SJCRH30 (cell line): ENCODE measurements around the gene COPS4. TPM values are rescaled to one million over a fixed set of nuclear protein-coding genes. Genes with fewer than 3 reads are reported as not detected.
"Not testable (repeated sequence)": the region's sequence is repeated elsewhere in the genome, so short reads cannot be mapped to it uniquely, and the experiment has no call there.

Source experiments
- DNase-seq, 2 experiments: peaks; one replicate each; pipeline ENCODE4 v3.0.0-alpha.2; 2015 to 2020
- H3K27ac ChIP-seq: fragments of 250-450 bp; sonication (Bioruptor Pico); 2 replicates; pipeline ENCODE4 v1.5.1; 2020; ENCODE audit warnings: mild to moderate bottlenecking, moderate library complexity
- H3K27me3 ChIP-seq: fragments of 250-450 bp; sonication (Bioruptor Pico); 2 replicates; pipeline ENCODE4 v1.5.1; 2020; ENCODE audit warnings: mild to moderate bottlenecking, moderate library complexity
- H3K36me3 ChIP-seq: fragments of 250-450 bp; sonication (Bioruptor Pico); 2 replicates; pipeline ENCODE4 v1.5.1; 2020; ENCODE audit warnings: mild to moderate bottlenecking, moderate library complexity
- H3K4me1 ChIP-seq: fragments of 250-450 bp; sonication (Bioruptor Pico); 2 replicates; pipeline ENCODE4 v1.5.1; 2020; ENCODE audit warnings: mild to moderate bottlenecking, moderate library complexity
- H3K4me3 ChIP-seq: fragments of 250-450 bp; sonication (Bioruptor Pico); 2 replicates; pipeline ENCODE4 v1.5.1; 2020; ENCODE audit warnings: mild to moderate bottlenecking, moderate library complexity
- H3K9me3 ChIP-seq: fragments of 250-450 bp; sonication (Bioruptor Pico); replicated peaks from 2 replicates; pipeline ENCODE4 v1.5.1; 2020; ENCODE audit warnings: mild to moderate bottlenecking, moderate library complexity
- total RNA-seq: library from RNA; depleted of rRNA; stranded (reverse); fragments of >200 nt; shearing (Covaris generic); gene quantifications from 2 replicates; pipeline ENCODE4 v1.2.3, GENCODE V29; 2014

Gene COPS4
- total RNA-seq, 1 experiment from 2014 or later, result 125 TPM

DNA sequence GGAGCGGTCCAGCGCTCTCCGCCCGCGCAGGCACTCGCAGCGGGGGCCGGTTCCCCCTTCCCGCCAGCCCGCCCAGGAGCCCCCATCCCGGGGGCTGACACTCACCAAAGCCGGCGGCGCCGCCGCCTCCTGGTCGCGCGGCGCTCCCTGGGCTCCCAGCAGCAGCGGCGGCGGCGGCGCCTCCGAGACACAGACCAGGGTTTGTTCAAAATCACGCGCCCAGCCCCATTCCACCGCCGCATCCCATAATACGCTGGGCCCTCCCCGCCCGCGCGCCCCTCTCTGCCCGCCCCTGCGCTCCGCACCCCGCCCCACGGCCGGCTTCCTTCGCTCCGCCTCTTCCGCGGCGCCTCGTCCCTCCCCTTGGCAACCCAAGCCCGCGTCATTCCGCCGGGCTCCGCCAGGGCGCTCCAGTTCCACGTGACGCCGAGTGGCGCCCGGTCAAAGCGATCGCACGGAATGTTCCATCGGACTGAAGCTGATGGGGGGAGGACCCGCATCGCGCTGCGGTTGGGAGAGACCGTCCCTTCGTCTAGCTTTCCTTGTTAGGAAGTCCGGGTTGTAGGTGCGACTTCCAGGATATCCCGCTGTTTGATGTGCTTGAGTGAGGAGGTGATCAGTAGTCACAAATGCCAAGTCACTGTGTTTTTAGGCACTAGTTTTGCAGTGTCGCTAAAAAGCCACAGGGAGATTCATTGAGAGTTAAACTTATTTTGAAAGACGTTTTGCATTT, 22.1 kb upstream of the COPS4 start:
- Histone ChIP-seq H3K27me3 (no peaks in the 10 kb centered on the region), H3K27ac (peak overlapping the region; percentile 52), H3K36me3 (no peaks in the 10 kb centered on the region), H3K4me1 (0 out of 2 replicates have a peak, but pooled peaks cover 8% of the 10 kb centered on the region), H3K4me3 (peak overlapping the region; percentile 87), H3K9me3 (no peaks in the 10 kb centered on the region)
- peak; percentile 99 for DNase-seq

GRCh38 chr4:83013420-83013867, 21.5 kb upstream of the COPS4 start:
- no peaks in the 10 kb centered on the region for H3K27me3 ChIP-seq
- no peaks in the 10 kb centered on the region for H3K36me3 ChIP-seq
- peak overlapping the region; percentile 12; the same call in 1 of the 2 replicates for H3K27ac ChIP-seq
- peak in 1 of 2 experiments; percentile 39 for DNase-seq
- 0 out of 2 replicates have a peak, but pooled peaks cover 8% of the 10 kb centered on the region for H3K4me1 ChIP-seq
- H3K4me3 ChIP-seq, result peak overlapping the region; percentile 87
- no peaks in the 10 kb centered on the region for H3K9me3 ChIP-seq

DNA sequence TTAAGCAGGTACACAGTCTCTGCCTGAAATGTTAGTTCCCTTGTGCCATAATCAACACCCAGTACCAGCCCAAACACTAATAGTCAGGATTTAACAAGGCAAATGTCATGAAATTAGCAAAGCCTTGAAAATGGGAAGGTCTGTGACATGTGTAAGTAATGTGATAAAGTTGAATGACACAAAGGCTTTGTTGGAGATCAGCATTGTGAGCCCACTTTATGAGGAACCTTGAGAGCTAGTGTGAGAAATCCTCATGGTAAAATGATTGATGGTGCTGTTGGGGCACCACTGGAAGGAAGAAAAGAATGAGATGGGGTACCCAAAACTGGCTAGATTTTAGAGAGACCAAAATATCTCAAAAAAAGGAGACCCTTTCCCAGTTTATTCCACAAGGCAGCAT, 21.1 kb upstream of the COPS4 start:
- DNase-seq, result peak in 1 of 2 experiments; percentile 13
- no peaks in the 10 kb centered on the region for H3K9me3 ChIP-seq
- 0 out of 2 replicates have a peak, but pooled peaks cover 8% of the 10 kb centered on the region for H3K4me1 ChIP-seq
- no peak overlapping the region for H3K27ac ChIP-seq
- H3K4me3 ChIP-seq, result peak overlapping the region; percentile 87
- H3K27me3 ChIP-seq, result no peaks in the 10 kb centered on the region
- no peaks in the 10 kb centered on the region for H3K36me3 ChIP-seq

DNA sequence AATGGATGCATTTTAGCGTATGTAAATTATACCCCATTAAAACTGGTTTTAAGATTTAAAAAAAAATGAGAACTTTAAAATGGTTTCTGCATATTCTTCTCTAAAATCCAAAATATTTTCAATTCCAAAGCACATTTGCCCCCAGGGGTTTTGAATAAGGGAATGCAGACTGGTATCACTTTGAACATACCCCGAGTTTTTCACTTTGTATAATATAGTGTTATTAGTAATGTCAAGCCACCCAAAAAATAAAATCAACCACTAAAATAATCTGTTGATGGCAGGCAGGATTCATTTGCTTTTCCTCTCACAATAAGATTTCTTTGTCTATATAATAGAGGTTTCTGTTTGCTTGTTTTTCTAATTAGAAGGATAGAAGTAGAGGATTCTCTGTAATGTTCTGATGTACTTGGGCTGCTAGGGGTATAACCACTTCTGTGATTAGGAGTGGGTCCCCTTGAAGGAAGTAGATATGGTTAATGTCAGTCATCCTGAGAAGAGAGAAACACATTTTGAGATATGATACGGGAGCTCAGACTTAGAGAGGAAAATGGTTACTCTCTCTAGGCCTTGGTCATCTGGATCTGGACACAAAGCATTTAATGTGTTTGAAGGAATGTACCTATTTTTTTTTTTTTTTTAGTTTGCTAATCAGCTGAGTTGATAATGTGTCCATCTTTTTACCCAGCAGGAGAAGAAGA, 15.0 kb upstream of the COPS4 start:
- DNase-seq, result no peak
- Histone ChIP-seq H3K4me3 (no peak overlapping the region), H3K4me1 (peaks cover 14% of the 10 kb centered on the region), H3K27me3 (no peaks in the 10 kb centered on the region), H3K27ac (no peak overlapping the region), H3K9me3 (peaks cover 18% of the 10 kb centered on the region), H3K36me3 (no peaks in the 10 kb centered on the region)

DNA sequence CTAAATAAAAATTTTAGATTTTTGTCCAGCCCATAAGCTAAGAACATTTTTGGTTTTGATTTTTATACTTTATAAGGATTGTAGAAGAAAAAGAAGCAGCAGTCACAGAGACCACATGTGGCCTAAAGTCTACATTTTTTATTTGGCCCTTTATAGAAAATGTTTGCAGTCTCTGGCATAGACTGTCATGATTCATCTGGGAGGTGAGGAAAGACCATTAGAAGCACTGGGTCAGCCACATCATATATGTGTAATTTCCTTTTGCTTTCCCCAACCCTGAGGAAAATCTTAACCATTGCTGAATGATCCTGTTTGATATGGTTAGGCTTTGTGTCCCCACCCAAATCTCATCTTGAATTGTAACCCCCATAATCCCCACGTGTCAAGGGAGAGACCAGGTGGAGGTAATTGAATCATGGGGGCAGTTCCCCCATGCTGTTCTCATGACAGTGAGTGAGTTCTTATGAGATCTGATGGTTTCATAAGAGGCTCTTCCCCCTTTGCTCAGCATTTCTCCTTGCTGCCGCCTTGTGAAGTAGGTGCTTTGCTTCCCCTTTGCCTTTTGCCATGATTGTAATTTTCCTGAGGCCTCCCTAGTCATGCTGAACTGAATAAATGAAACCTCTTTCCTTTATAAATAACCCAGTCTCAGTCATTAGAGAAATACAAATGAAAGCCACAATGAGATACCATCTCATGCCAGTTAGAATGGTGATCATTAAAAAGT, 12.1 kb upstream of the COPS4 start:
- Histone ChIP-seq H3K36me3 (no peaks in the 10 kb centered on the region), H3K9me3 (peaks cover 20% of the 10 kb centered on the region), H3K27ac (peak overlapping the region; percentile 2; the same call in 1 of the 2 replicates), H3K27me3 (no peaks in the 10 kb centered on the region), H3K4me1 (peaks cover 18% of the 10 kb centered on the region), H3K4me3 (no peak overlapping the region)
- no peak for DNase-seq

DNA sequence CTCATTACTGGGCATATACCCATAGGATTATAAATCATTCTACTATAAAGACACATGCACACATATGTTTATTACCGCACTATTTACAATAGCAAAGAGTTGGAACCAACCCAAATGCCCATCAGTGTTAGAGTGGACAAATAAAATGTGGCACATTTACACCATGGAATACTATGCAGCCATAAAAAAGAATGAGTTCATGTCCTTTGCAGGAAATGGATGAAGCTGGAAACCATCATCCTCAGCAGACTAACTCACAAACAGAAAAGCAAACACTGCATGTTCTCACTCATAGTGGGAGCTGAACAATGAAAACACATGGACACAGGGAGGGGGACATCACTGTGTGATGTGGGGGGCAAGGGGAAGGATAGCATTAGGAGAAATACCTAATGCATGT, 11.4 kb upstream of the COPS4 start:
- not testable (repeated sequence) for H3K27ac ChIP-seq, H3K36me3 ChIP-seq, H3K27me3 ChIP-seq, H3K4me3 ChIP-seq, DNase-seq
- H3K4me1 ChIP-seq, result peaks cover 18% of the 10 kb centered on the region
- peaks cover 20% of the 10 kb centered on the region for H3K9me3 ChIP-seq

GRCh38 chr4:83024233-83024632, 10.8 kb upstream of the COPS4 start:
- no peaks in the 10 kb centered on the region for H3K27me3 ChIP-seq
- DNase-seq, result no peak
- H3K36me3 ChIP-seq, result no peaks in the 10 kb centered on the region
- peaks cover 20% of the 10 kb centered on the region for H3K9me3 ChIP-seq
- H3K27ac ChIP-seq, result no peak overlapping the region
- peaks cover 18% of the 10 kb centered on the region for H3K4me1 ChIP-seq
- H3K4me3 ChIP-seq, result no peak overlapping the region

GRCh38 chr4:83025563-83025962, 9.4 kb upstream of the COPS4 start:
- H3K27me3 ChIP-seq, result no peaks in the 10 kb centered on the region
- H3K4me3 ChIP-seq, result no peak overlapping the region
- no peaks in the 10 kb centered on the region for H3K36me3 ChIP-seq
- H3K27ac ChIP-seq, result no peak overlapping the region
- peaks cover 18% of the 10 kb centered on the region for H3K4me1 ChIP-seq
- peaks cover 20% of the 10 kb centered on the region for H3K9me3 ChIP-seq
- peak in 1 of 2 experiments; percentile 51 for DNase-seq

GRCh38 chr4:83028976-83029375, 6.0 kb upstream of the COPS4 start:
- DNase-seq, result no peak
- Histone ChIP-seq H3K27ac (no peak overlapping the region), H3K9me3 (peaks cover 11% of the 10 kb centered on the region), H3K4me3 (no peak overlapping the region), H3K27me3 (no peaks in the 10 kb centered on the region), H3K36me3 (no peaks in the 10 kb centered on the region), H3K4me1 (peaks cover 8% of the 10 kb centered on the region)

GRCh38 chr4:83029688-83030087, 5.3 kb upstream of the COPS4 start:
- Histone ChIP-seq H3K4me3 (no peak overlapping the region), H3K36me3 (no peaks in the 10 kb centered on the region), H3K4me1 (peaks cover 8% of the 10 kb centered on the region), H3K27me3 (no peaks in the 10 kb centered on the region), H3K9me3 (peaks cover 4% of the 10 kb centered on the region; the same call in 1 of the 2 replicates), H3K27ac (no peak overlapping the region)
- DNase-seq, result no peak

- Histone ChIP-seq H3K27ac (no peak overlapping the region), H3K4me3 (no peak overlapping the region), H3K36me3 (peaks cover 3% of the 10 kb centered on the region), H3K27me3 (no peaks in the 10 kb centered on the region), H3K9me3 (no peaks in the 10 kb centered on the region), H3K4me1 (peaks cover 7% of the 10 kb centered on the region)
- no peak for DNase-seq
These were observed 2.1 kb downstream of the COPS4 start for GRCh38 chr4:83036991-83037665.

DNA sequence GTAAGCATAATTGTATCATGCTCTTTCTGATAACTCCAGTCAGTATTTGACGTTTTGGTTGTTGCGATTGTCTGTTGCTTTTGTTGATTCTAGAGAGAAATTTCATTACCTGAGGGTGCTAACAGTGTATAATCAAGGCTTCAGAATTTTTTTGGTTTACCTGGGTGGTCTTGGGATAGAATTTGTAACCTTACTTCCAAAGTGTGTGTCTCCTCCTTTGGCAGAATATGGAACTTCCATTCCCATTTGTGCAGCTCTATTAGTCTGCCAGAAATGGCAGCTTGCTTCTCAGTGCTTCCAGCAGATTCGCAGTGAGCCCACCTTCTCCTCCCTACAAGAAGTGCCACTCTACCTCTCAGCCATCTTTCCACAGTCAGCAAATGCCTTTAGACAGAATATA, 5.3 kb downstream of the COPS4 start:
- H3K27ac ChIP-seq, result no peak overlapping the region
- DNase-seq, result no peak
- no peak overlapping the region for H3K4me3 ChIP-seq
- H3K9me3 ChIP-seq, result no peaks in the 10 kb centered on the region
- no peaks in the 10 kb centered on the region for H3K27me3 ChIP-seq
- peaks cover 4% of the 10 kb centered on the region for H3K36me3 ChIP-seq
- peaks cover 3% of the 10 kb centered on the region for H3K4me1 ChIP-seq

- not testable (repeated sequence) for H3K4me1 ChIP-seq, H3K27me3 ChIP-seq, H3K36me3 ChIP-seq, H3K9me3 ChIP-seq, H3K27ac ChIP-seq, DNase-seq, H3K4me3 ChIP-seq
These were observed 8.2 kb downstream of the COPS4 start for GRCh38 chr4:83043157-83043556.

DNA sequence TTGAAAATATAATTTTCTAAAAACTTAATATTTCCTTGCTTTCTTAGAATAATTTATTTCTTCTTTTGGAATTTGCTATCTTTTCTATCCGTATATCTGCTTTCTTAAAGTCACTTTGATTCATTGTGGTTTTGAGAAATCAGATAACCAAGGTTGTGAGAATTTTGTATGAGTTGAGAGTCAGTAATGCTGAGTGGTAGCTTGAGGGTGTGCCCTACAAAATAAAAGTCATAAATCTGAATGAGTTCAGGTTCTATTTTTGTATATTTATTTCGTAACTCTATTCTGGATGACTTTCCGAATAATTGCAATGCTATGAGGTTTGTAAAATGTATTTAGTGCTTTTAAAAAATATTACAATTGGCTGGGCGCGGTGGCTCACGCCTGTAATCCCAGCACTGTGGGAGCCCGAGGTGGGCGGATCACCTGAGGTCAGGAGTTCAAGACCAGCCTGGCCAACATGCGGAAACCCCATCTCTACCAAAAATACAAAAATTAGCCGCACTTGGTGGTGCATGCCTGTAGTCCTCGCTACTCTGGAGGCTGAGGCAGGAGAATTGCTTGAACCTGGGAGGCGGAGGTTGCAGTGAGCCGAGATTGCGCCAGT, 8.9 kb downstream of the COPS4 start:
- Histone ChIP-seq H3K4me3 (no peak overlapping the region), H3K27me3 (no peaks in the 10 kb centered on the region), H3K4me1 (no peaks in the 10 kb centered on the region), H3K9me3 (no peaks in the 10 kb centered on the region), H3K27ac (no peak overlapping the region), H3K36me3 (peaks cover 7% of the 10 kb centered on the region)
- DNase-seq, result no peak
